GM10266 (cell line): ENCODE measurements around the gene TMEM132D.

Experiments used
- DNase-seq: peaks from one replicate; pipeline ENCODE4 v3.0.0; 2012; ENCODE audit errors: extremely low spot score
- TF ChIP-seq, protein P1 (sequence below): IDR thresholded peaks from 2 replicates; pipeline ENCODE4 v1.5.1; 2012; ENCODE audit warnings: mild to moderate bottlenecking, low read depth; ENCODE audit not compliant: control insufficient read depth, insufficient read depth; ENCODE audit errors: missing control alignments

Gene TMEM132D

GRCh38 chr12:129459886-129460285, 443.9 kb downstream of the TMEM132D start:
- TF ChIP-seq, protein P1, sequence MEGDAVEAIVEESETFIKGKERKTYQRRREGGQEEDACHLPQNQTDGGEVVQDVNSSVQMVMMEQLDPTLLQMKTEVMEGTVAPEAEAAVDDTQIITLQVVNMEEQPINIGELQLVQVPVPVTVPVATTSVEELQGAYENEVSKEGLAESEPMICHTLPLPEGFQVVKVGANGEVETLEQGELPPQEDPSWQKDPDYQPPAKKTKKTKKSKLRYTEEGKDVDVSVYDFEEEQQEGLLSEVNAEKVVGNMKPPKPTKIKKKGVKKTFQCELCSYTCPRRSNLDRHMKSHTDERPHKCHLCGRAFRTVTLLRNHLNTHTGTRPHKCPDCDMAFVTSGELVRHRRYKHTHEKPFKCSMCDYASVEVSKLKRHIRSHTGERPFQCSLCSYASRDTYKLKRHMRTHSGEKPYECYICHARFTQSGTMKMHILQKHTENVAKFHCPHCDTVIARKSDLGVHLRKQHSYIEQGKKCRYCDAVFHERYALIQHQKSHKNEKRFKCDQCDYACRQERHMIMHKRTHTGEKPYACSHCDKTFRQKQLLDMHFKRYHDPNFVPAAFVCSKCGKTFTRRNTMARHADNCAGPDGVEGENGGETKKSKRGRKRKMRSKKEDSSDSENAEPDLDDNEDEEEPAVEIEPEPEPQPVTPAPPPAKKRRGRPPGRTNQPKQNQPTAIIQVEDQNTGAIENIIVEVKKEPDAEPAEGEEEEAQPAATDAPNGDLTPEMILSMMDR, result no peak
- DNase-seq, result no peak

GRCh38 chr12:129446696-129447095, 457.1 kb downstream of the TMEM132D start:
- DNase-seq, result no peak
- TF ChIP-seq, protein P1, result no peak

DNA sequence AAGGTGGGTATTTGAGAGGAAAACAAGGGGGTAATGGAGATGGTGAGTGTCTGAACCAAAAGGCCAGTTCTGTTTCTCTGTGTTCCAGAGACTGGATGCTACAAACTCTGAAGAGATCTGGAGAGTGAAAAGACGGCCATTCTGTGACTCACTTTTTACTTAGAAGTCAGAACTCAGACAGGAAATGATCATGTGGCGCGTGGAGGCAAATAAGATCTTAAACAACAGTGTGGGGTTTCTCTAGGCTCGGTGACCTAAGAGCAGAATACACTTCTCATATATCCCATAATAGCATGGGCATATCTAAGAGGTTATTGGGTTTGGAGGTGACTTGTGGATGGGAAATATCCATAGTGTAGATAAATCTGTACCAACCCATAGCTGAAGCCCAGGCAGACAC, 463.5 kb downstream of the TMEM132D start:
- TF ChIP-seq, protein P1, result no peak
- DNase-seq, result no peak

DNA sequence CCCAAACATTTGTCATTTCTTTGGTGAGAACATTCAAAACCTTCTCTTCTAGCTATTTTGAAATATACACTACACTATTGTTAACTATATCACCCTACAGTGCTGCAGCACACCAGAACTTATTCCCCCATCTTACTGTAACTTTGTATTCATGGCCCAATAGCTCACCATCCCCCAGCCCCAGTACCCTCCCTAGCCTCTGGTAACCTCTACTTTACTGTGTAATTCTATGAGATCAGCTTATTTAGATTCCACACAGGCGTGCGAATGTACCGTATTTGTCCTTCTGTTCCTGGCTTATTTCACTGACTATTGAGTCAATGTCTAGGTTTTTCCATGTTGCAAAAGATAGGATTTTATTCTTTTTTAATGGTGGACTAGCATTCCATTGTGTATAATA, 469.0 kb downstream of the TMEM132D start:
- TF ChIP-seq, protein P1, result no peak
- DNase-seq, result no peak

DNA sequence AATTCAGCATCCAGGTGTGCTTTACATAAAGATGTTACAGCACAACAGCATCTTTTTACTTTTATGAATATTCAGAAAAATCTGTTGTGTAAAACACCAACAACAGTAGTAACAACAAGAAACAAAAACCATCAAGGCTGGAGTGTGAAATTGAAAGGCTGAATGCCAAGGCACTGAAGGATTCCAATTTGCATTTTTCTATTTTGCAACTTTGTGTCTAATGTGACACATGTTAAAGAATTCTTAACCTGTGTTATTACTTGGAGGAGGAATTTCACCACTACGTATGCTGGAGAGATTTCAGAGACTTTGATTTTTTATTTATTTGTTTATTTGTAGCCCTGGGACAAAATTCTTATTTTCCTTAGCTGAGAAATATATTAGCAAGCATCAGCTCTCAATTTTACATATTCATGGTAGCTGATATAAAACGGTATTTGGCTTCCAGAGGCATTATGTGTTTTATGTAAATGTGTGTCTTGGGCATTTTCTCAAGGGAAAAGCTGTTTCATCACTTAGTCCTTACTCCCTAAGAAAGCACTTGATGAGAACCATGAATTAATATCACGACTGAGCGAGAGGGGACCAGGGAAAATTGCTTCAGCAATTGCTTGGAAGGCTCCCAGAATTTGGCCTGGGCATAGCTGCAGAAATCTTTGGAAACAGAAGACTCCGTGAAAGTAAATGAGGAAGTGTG, 475.4 kb downstream of the TMEM132D start:
- TF ChIP-seq, protein P1, result no peak
- DNase-seq, result no peak

DNA sequence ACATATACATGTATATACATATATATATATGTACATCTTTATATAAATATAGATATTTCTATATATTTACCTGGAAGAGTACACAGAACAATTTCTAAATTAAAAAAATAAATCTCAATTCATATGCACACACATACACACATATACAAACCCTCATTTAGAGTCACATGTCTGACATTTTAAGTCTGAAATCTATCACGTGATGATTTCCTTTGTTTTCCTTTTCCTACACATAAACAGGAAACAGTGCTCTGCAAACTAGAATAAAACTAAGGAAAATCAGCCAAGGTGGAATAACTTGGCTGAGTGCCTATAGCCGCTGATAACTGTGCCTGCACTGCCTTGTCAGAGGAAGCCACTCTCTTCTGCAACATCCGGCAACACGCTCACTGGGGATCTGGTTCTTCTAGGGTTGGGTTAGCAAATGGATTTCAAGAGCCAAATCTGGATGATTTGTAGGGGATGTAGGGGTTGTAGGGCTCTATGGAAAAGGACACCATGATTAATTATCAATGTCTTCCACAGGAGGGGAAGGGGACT, 480.7 kb downstream of the TMEM132D start:
- TF ChIP-seq, protein P1, result no peak

DNA sequence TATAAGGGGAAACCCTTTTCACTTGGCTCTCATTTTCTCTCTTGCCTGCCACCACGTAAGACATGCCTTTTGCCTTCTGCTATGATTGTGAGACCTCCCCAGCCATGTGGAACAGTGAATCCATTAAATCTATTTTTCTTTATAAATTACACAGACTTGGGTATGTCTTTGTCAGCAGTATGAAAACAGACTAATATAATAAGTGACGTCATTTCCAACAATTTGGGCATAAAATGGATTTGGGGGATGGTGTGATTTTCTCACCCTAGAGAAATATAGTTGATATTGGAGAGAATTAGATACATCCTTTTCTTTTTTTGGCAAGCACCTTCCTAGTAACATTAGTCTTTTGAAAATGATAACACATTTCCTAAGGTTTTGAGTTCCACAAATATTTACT, 490.5 kb downstream of the TMEM132D start:
- TF ChIP-seq, protein P1, result no peak
- no peak for DNase-seq

More for the DNA sequence above, 480.7 kb downstream of the TMEM132D start:
- DNase-seq, result no peak
